Right lobe of liver (tissue), 6 donors: Measurements from ENCODE around the gene C11orf58. TPM values are rescaled to one million over a fixed set of nuclear protein-coding genes. Genes with fewer than 3 reads are reported as not detected.
A peak's percentile ranks its signal among the peaks of the same experiment; 100 is the strongest.

ENCODE experiments used
- ATAC-seq, 4 donors: fragments of 200-7000 bp; cut with Tn5 transposase; one replicate each; pipeline ENCODE4 v1.9.1; 2020; ENCODE audit warnings: mild to moderate bottlenecking in 4 of 4, moderate library complexity in 4 of 4
- DNase-seq, 3 donors: peaks; one replicate each; pipeline ENCODE4 v3.0.0-alpha.2; 2020
- H3K27ac ChIP-seq, 3 donors: fragments of 200-600 bp; one replicate each; pipeline ENCODE4 v1.8.0; 2022
- H3K27me3 ChIP-seq, 2 donors: fragments of 200-600 bp; one replicate each; pipeline ENCODE4 v1.8.0; 2022
- H3K36me3 ChIP-seq, 4 donors: fragments of 200-600 bp; sonication (generic) in 1 of 4; one replicate each; pipeline versions ENCODE4 v1.5.1 to v1.8.0; 2017 to 2022; ENCODE audit warnings: control low read depth in 1 of 4
- H3K4me1 ChIP-seq, 4 donors: fragments of 200-600 bp; sonication (generic) in 1 of 4; one replicate each; pipeline versions ENCODE4 v1.5.1 to v1.8.0; 2017 to 2022; ENCODE audit warnings: control low read depth in 1 of 4
- H3K4me3 ChIP-seq, 3 donors: fragments of 200-600 bp; one replicate each; pipeline ENCODE4 v1.8.0; 2022
- H3K9me3 ChIP-seq, 4 donors: fragments of 200-600 bp; sonication (generic) in 1 of 4; one replicate each; pipeline versions ENCODE4 v1.5.1 to v1.8.0; 2017 to 2022; ENCODE audit warnings: control low read depth in 1 of 4
- POLR2A ChIP-seq: fragments of 450-650 bp; IDR thresholded peaks from one replicate; pipeline ENCODE4 v1.6.1; 2017; ENCODE audit warnings: antibody characterized with exemption, mild to moderate bottlenecking
- WGBS: methylation state at CpG from one replicate; pipeline ENCODE4 v1.1.6; 2018; ENCODE audit warnings: low coverage, low lambda C conversion rate; ENCODE audit not compliant: insufficient coverage; ENCODE audit errors: missing lambda C conversion rate; 5-methylcytosine and 5-hydroxymethylcytosine counted together
- intact Hi-C, 2 donors: fragments of 100-400 bp; cut with DNase I; formaldehyde crosslinking; loops; one replicate each; pipeline versions ENCODE4 v1.11.2 to v1.14.1; 2022
- total RNA-seq, 6 experiments: library from RNA; depleted of rRNA in 2 of 6; stranded (reverse); fragments of >200 nt in 2 of 6; fragmentation: NEBNext Ultra II Directional in 3 of 6; extraction: Animal tissue kit (Norgen Biotek cat#: 25700) in 3 of 6; gene quantifications; one replicate each; pipeline versions ENCODE4 v1.1.0 to v1.2.4, GENCODE V29; 2016 to 2023
- TF ChIP-seq, protein P1 (sequence below), 4 donors: fragments of 200-600 bp in 3 of 4; fragments of 450-650 bp in 1 of 4; IDR thresholded peaks; one replicate each; pipeline versions ENCODE4 v1.5.1 to v1.8.0; 2016 to 2022; ENCODE audit warnings: antibody characterized with exemption in 4 of 4, mild to moderate bottlenecking in 2 of 4
- donor health status: DM: no; HTN: yes; CAD: no.
- donor health status: DM: no; HTN: no; CAD: no.
- donor health status: DM: no; HTN: no; CAD: no.
- donor health status: DM: no; HTN: yes; CAD: no.
- donor health status: DM: no; HTN: yes; CAD: no.

The C11orf58 gene
- total RNA-seq, 6 experiments from 2014 or later, result 50.3 to 79.1 (median 56.9) TPM

- TF ChIP-seq POLR2A, result no peak
- TF ChIP-seq, protein P1, sequence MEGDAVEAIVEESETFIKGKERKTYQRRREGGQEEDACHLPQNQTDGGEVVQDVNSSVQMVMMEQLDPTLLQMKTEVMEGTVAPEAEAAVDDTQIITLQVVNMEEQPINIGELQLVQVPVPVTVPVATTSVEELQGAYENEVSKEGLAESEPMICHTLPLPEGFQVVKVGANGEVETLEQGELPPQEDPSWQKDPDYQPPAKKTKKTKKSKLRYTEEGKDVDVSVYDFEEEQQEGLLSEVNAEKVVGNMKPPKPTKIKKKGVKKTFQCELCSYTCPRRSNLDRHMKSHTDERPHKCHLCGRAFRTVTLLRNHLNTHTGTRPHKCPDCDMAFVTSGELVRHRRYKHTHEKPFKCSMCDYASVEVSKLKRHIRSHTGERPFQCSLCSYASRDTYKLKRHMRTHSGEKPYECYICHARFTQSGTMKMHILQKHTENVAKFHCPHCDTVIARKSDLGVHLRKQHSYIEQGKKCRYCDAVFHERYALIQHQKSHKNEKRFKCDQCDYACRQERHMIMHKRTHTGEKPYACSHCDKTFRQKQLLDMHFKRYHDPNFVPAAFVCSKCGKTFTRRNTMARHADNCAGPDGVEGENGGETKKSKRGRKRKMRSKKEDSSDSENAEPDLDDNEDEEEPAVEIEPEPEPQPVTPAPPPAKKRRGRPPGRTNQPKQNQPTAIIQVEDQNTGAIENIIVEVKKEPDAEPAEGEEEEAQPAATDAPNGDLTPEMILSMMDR (IDR thresholded peaks at IDR 0.05), result no peak
- intact Hi-C loops, result no loop called here
- DNase-seq, result peak in 1 of 3 donors; percentile 72
- Histone ChIP-seq H3K36me3 (no peaks in the 10 kb centered on the region), H3K4me1 (peaks cover 0 to 22% (median 9%) of the 10 kb centered on the region in 4 donors), H3K4me3 (peak overlapping the region; percentile 3 to 34 (median 32)), H3K27me3 (no peaks in the 10 kb centered on the region), H3K9me3 (no peaks in the 10 kb centered on the region), H3K27ac (peak overlapping the region in 2 of 3 donors; percentile 48 to 79)
- peak; percentile 72 to 83 (median 81) for ATAC-seq
- WGBS, result 35% methylated on average over 11 of the region's 11 CpGs
Observed at GRCh38 chr11:16774936-16775613, 36.6 kb downstream of the C11orf58 start.

DNA sequence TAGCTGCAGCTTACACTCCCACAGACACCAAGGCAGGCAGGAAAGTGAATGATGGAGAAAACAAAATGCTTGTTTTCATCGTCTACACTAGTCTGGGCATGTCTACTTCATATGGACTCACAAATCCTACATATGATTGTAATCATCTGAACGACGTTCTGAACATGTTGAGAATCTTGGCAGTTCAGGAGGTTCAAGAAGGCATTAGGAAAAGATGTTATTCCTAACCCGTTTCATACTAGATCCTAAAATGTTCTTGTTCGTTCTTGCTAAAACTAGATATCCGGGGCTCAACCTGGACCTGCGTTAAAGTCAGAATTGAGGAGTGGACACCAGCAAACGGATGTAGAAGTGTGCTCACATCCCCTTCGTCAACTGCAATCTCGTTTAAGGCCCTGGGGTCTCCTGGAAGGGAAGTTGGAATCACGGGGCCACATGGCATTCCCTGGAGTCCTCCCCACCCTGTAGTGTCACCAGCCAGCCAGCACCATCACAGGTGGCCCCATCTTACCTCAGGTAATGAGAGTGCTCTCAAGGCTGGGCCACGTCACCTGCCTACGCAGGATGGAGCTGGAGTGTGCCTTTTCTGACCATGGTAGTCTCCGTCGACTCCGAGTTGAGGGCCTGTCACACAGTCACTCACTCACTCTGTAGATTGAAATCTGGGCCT is 37.3 kb downstream of the C11orf58 start:
- DNase-seq (no peak), ATAC-seq (no peak)
- Histone ChIP-seq H3K9me3 (no peaks in the 10 kb centered on the region), H3K4me3 (no peak overlapping the region), H3K4me1 (peaks cover 0 to 22% (median 9%) of the 10 kb centered on the region in 4 donors), H3K27me3 (no peaks in the 10 kb centered on the region), H3K27ac (peak overlapping the region in 2 of 3 donors; percentile 48 to 79), H3K36me3 (no peaks in the 10 kb centered on the region)
- 89% methylated on average over 7 of the region's 16 CpGs for WGBS
- TF ChIP-seq, protein P1 (IDR thresholded peaks at IDR 0.05), result no peak
- TF ChIP-seq POLR2A, result no peak
- intact Hi-C loops, result no loop called here

- no peak for ATAC-seq
- H3K9me3 ChIP-seq, result no peaks in the 10 kb centered on the region
- intact Hi-C loops, result no loop called here
- no peak overlapping the region for H3K4me3 ChIP-seq
- 77% methylated on average over 9 of the region's 14 CpGs for WGBS
- H3K36me3 ChIP-seq, result no peaks in the 10 kb centered on the region
- H3K4me1 ChIP-seq, result peaks cover 0 to 22% (median 9%) of the 10 kb centered on the region in 4 donors
- no peaks in the 10 kb centered on the region for H3K27me3 ChIP-seq
- H3K27ac ChIP-seq, result no peak overlapping the region
- no peak for TF ChIP-seq POLR2A
- TF ChIP-seq, protein P1 (IDR thresholded peaks at IDR 0.05), result no peak
- DNase-seq, result no peak
Observed at GRCh38 chr11:16776711-16777612, 38.5 kb downstream of the C11orf58 start.

GRCh38 chr11:16777613-16777975 is 39.1 kb downstream of the C11orf58 start:
- H3K27me3 ChIP-seq, result no peaks in the 10 kb centered on the region
- no peak for DNase-seq
- WGBS, result 93% methylated on average over 3 of the region's 3 CpGs
- H3K27ac ChIP-seq, result no peak overlapping the region
- TF ChIP-seq, protein P1 (IDR thresholded peaks at IDR 0.05), result no peak
- TF ChIP-seq POLR2A, result no peak
- intact Hi-C loops, result no loop called here
- no peak overlapping the region for H3K4me3 ChIP-seq
- no peaks in the 10 kb centered on the region for H3K36me3 ChIP-seq
- H3K9me3 ChIP-seq, result no peaks in the 10 kb centered on the region
- H3K4me1 ChIP-seq, result peaks cover 0 to 22% (median 9%) of the 10 kb centered on the region in 4 donors
- no peak for ATAC-seq
